NCI-H2107 treated with DMSO at 0.1 percent for 48 hours (cell line): Measurements from ENCODE around the gene DGCR2.
"Not testable (repeated sequence)": the region's sequence is repeated elsewhere in the genome, so short reads cannot be mapped to it uniquely, and the experiment has no call there.

ENCODE experiments used
- DNase-seq: peaks from one replicate; lab custom pipeline; 2025; ENCODE audit not compliant: unreplicated experiment; lab: John Stamatoyannopoulos, UW

Gene DGCR2

DNA sequence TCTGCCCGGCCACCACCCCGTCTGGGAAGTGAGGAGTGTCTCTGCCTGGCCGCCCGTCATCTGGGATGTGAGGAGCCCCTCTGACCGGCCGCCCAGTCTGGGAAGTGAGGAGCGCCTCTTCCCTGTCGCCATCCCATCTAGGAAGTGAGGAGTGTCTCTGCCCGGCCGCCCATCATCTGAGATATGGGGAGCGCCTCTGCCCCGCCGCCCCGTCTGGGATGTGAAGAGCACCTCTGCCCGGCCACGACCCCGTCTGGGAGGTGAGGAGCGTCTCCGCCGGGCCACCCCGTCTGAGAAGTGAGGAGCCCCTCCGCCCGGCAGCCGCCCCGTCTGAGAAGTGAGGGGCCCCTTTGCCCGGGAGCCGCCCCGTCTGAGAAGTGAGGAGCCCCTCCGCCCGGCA is 38.1 kb downstream of the DGCR2 start:
- DNase-seq, result not testable (repeated sequence)

DNA sequence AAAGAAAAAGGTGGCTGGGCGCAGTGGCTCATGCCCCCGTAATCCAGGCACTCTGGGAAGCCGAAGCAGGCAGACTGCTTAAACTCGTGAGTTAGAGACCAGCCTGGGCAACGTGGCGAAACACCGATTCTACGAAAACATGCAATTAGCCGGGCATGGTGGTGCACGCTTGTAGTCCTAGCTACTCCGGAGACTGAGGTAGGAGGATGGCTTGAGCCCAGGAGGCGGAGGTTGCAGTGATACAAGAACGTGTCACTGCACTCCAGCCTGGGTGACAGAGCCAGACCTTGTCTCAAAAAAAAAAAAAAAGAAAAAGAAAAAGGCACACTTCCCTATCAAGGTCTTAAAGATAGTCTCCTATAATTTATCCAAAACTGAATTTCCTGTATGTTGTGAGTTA is 39.4 kb downstream of the DGCR2 start:
- DNase-seq, result no peak

DNA sequence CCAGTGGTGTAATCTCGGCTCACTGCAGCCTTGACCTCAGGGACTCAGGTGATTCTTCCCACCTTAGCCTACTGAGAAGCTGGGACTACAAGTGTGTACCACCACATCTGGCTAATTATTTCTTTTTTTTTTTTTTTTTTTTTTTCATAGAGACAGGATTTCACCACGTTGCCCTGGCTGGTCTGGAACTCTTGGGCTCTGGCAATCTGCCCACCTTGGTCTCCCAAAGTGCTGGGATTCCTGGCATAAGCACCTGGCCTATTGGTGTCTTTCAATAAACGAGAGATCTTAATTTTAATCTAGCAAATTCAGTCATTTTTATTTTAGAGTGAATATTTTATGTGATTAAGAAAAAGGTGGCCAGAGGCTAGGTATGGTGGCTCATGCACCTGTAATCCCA is 40.1 kb downstream of the DGCR2 start:
- no peak for DNase-seq

DNA sequence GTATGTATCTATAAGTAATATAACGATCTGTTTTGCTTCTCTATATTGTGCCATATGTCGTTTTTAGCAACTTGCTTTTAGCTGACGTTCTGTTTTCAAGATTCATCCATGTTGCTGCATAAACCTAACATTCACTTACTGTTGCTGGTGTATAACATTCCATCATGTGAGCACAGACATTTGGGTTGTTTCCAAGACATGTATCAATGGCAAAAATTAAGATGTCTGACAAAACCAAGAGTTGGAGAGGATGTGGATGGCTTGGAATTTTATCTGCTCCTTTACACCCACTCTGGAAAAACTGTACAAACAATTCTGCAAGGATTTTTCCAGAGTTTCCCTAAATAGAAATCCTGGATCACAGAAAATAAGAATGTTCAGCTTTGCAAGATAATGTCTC is 40.9 kb downstream of the DGCR2 start:
- no peak for DNase-seq

DNA sequence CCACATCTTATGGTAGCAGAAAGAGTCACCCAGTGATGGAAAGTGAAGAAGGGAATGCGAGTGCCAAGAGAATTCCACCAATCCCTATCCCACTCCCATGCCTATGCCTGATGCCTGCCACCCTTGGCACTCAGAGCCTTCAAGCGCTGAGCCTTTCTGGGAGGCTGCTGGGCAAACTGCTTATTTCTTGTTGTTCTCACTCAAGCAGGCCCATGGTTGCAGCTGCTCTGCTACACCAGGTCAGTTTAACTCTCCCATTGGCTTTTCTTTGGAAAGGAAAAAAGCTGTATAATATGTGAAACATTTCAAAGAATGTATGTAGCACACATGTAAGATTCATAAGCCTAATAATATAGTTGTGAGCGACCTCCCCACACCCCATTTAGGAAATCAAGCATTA is 41.4 kb downstream of the DGCR2 start:
- DNase-seq, result no peak

DNA sequence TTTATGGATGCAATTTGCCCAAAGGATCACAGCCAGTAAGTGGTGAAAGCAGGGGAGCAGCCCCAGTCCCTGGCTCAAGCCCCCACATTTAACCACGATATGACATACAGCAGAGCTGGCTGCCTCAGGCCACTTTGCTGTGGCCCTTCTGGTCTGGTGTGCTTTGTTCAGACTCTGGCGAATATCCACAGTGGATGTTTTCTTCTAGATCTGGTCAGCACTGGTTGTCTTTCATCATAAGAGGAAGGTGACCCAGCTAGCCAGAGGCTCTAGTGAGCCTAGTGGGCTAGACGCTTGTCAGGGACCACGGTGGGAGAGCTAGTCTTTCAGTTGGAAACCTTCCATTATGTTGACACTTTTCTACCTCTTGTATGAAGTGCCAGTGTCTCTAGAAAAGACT is 42.5 kb downstream of the DGCR2 start:
- DNase-seq, result no peak

DNA sequence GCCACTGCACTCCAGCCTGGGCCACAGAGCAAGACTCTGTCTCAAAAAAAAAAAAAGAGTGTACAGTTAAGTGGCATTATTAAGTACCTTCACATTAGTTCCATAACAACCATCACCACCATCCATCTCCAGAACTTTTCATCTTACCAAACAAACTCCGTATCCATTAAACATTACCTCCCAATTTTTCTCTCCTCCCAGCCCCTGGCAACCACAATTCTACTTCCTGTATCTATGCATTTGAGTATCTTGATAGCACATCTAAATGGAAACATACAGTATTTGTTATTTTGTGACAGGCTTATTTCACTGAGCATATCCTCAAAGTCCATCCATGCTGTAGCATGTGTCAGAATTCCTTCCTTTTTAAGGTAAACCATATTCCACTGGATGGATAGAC is 46.8 kb downstream of the DGCR2 start:
- DNase-seq, result no peak

DNA sequence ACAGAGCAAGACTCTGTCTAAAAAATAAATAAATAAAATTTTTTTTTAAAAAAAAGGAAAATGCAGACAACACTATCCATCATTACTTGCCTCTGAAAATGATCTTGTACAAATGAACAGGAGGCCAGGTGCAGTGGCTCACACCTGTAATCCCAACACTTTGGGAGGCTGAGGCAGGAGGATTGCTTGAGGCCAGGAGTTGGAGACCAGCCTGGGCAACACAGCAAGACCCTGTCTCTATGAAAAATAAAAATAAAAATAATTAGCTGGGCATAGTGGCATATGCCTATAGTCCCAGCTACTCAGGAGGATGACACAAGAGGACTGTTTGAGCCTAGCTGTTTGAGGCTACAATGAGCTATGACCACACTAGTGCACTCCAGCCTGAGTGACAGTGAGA is 49.4 kb downstream of the DGCR2 start:
- DNase-seq, result not testable (repeated sequence)

DNA sequence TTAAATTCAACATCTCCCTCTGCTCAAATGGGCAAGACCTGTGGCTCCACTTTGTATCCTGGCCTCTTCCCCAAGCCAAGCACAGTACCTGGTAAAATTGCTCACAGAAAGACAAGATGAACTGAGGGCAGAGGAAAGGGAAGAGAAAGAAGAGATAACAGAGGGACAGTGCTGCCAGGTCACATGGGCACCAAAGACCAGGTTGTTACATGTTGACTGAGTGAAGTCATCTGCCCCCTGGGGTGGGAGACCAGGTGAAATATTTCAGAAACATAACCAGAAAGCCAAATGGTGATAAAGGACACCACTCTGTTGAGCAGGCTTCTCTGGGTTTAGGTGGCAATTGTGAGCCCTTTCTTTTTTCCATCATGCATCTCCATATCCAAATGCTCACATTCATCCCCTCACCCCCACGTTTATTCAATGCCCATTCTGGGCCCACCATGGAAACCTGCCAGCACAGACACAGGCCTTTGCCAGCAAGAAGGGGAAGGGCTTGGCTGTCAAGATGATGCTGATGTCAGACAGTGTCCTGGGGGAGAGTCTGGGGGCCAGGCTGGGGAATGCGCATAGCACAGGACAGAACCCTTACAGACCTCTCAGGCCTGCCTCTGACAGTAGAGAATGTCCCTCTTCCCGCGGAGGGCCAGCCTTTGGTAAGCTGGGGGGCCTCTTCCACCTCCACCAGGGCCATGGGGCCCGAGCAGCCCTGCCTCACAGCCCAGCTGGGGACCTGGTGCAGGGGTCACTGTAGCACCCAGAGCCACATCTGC is 51.6 kb downstream of the DGCR2 start:
- DNase-seq, result no peak

DNA sequence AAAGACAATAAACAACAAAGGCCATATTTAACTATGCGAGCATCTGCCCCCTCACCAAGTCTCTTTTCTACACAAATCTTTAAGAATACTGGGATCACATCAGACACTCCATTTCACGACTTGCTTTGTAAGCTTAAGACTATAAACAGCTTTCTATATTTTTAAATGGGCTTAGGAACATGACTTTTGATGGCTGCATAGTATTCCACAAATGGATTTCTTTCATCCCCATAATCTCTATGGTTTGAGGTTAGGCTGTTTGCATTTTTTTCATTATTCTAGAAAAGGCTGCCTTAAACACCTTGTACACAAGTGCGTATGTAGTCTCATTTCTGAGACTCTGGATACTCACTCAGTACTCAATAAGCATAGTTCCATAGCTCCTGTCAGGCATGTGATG is 52.8 kb downstream of the DGCR2 start:
- DNase-seq, result no peak

DNA sequence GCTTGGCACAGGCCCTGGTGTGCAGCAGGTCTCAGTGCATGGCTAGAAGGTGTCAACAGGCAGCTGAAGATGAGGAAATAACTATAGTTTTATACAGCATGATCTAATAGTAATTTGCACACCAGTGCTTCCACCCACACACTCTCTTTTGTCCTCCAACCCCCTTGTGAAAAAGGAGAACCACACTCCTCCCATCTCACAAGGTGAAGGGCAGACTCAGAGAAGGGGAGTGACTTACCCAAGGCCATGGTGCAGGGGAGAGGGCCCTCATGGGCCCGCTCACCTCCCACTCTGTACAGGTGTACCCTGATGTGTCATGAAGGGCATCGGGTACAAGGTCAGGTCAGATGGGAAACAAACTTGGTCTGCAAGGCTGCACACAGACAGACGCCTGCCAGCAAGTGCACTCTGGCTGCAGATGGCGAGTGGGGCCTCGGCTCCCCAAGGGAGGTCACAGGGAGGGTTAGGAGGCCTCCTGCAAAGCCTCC is 53.4 kb downstream of the DGCR2 start:
- no peak for DNase-seq

DNA sequence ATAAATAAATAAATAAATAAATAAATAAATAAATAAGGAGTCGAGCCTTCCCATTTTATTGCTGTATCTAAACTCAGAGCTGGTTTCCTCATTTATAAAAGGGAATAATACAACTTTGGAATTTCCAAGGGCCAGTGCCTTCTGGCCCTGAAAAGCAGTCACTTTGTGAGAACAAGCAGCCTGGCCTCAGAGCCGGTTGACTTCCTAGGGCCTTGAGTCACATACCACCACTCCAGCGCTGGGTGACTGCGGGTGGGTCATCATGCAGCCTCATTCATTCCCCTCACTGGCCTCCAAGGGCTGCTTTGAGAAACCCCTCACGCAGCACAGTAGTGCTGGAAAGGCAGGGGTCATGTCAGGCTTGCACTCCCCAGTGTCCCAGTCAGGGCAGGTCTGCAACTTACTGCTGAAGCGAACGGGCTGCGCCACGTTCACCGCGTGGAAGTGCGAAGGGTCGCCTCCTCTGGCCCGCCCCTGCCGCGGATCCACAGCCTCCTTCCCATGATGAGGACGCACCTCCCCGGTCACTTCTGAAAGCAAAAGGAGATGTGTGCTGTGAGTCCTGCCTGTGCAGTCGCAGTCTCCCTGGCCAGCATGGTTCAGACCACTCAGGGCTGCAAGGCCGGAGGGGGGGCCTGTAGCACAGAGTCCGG is 54.4 kb downstream of the DGCR2 start:
- DNase-seq, result no peak

DNA sequence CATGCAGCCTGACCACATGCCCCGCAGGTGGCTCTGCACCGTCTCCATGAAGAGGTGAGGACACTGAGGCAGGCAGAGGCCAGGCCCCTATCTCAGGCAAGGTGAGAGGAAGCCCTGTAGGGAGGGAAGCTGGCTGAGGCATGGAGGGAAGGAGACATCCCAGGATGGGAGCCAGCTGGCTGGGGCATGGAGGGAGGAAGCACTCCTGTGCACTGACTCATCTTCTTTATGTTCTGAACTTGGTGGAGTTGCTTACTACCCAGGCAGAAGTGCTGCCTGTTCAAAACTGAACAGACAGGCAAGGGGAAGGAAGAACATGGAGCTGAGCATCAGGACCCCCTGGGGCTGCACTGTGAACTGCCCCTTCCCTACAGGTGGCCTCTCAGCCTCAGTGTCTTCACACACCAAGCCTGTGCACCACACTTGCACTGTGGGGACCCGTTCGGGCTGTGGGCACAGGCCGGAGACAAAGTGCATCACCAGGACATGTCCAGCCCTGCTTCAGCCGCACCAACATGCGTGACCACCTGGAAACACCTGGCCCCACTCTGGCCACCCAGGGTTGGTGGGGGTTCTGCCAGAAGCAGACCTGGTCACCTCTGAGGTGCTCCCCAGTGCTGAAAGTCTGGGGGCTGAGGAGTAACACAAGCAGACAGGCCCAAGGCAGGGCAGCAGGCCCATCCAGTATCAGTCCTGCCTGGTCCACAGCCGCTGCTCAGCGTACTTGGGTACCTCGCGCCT is 55.5 kb downstream of the DGCR2 start:
- no peak for DNase-seq

DNA sequence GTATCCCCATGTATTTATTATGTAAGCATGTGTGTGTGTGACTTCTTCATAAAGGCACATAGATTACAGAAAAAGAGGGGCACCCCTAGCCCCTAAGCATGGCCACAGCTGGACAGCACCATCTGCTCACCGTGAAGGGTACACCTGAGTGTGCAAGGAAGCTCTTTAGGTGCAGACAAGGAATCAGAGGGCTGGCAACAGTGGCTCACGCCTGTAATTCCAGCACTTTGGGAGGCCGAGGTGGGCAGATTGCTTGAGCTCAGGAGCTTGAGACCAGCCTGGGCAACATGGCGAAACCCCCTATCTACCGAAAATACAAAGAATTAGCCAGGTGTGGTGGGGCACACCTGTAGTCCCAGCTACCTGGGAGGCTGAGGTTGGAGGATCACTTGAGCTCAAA is 56.3 kb downstream of the DGCR2 start:
- no peak for DNase-seq

DNA sequence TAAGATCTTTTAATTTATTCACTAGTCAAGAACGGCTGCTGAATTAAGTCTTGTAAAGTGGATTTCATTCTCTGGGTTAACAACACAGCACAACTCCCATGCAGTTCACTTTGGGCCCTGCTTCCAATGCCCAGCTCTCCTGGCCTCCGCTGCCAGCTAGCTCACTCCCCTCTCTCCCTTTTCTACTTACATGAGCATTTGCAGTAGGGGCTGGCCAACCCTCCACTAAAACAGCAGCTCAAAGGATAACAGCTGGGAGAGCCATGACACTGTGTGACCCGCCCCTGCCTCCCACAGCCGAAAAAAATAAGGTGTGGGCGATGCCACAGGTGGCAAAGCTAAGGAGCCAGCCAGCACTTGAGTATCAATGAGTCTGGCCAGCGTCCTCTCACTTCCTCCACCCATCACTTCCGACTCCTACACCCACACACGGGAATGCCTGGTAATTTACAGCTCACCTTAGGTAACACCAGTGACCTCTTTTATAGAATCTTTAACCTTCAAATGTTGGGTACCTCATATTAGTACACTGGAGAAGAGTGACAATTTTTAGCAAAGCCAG is 56.8 kb downstream of the DGCR2 start:
- DNase-seq, result no peak

DNA sequence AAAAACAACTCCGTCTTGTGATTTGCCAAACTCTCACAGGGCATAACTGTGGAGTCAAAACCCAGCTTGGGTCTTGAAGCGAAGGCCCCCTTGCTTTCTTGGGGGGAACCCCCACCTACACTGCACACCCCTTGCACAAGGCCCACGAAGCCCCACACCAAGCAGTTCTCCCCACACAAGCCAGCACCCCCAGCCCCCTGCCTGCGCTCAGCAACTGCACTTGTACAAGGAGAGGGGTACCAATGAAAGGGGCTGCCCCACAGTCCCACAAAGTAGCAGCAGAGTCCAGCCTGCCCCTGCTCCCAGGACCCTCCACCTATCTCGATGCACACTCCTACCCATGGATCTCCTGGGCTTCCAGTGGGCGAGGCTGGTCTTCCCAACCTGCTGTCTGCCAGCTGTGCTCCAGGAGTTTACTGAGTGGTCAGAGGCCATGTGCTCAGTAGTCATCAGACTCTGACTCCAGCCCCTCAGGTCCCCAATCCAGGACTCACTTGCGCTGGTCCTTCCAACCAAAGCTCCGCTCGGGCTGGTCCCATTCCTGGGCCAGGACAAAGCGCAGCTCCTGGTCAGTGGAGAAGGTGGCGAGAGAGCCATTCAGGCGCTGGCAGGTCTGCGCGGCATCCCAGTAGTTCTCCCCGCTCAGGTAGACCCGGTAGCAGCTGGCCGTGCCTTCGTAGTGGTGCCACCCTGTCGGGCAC is 57.7 kb downstream of the DGCR2 start:
- DNase-seq, result no peak

DNA sequence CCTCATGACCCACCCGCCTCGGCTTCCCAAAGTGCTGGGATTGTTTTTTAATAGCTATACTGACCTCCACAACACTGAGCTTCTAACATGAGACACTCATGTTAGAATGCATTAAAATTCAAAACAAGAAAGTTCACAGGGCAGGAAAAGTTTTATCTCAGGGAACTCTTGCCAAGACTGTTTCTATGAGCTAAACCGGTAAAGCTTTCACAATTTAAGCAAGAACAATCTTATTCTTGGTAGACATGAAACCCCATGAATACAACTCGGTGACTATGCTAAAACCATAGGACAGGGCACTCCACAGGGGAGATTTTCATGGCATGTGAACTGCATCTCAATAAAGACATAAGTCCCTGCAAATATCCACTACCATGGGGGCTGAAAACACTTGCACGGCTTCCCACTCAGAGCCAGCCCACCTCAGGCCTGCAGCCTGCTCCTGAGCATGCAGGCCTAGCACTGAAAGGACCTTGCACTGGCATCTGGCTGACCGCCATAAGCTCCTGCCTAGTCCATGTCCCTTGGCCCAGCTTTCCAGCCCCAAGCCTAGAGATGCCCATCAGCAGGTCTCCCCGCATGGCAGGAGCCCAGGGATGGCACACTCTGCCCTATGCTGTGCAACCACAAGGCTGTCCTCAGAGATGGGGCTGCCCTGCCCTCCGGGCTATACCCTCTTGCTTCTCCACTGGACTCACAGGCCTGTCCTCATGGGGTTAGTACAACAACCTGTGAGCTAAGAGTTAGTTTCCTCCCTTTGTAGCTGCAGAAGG is 58.4 kb downstream of the DGCR2 start:
- DNase-seq, result no peak

DNA sequence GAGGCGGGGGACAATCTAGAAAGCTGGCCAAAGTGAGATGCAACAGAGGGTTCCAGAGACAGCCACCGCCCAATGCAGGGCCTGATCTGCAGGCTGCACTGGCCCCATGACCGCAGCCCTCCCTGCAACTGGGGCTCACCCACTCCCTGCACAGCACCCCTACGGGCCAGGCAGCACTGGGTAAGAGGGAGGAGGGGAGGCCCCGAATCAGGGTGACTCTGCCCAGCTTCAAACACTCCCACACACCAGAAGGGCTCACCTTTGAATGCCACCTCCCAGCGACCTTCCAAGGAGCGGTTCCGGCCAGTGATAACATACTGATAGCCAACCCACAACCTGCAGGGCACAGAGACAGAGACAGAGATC is 59.3 kb downstream of the DGCR2 start:
- no peak for DNase-seq

DNA sequence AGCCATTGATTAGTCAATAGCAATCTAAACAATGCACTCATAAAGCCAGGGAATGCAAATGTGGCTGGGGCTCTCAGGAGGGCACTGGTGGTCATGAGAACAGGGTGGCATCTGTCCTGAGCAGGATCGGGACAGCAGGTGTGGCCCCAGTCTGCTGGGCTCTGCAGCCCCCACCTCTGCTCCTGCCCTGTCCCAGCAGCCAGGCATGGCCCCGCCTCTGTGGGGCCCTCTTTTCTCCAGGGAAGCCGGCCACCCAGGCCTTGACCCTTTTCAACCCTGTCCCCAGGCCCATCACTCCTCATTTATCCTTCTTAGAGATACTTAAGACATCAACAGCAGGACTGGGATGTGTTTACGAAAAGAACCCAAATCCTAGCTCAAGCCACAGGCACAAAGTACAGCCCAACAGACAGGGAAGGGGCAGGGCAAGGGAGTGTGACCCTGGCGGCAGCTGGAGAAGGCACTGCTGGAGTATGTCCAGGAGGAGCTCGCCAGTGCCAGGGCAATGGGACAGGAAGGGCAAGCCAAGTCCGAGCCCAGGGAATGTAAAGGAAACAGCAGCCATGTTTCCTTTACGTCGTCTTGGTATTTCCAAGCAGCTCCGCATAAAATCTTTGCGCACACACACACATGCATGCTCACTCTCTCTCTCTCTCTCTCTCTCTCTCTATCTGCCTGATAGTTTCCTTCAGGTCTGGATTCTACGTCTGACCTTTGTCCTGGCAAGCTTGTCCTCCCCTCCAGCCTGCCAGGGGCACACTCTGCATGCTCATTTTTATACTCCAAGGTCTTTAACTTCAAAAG is 59.9 kb downstream of the DGCR2 start:
- no peak for DNase-seq
